ENCODE data around the gene ATP9B.

Gene ATP9B

GRCh38 chr18:79315596-79315995, 246.4 kb downstream of the ATP9B start:
- no peaks in the 10 kb centered on the region; the same call in 1 of the 2 replicates for H3K36me3 ChIP-seq (ENCODE audit: insufficient read depth, low read length)
- no peaks in the 10 kb centered on the region for H3K9me3 ChIP-seq (ENCODE audit: insufficient read depth, low read depth, low read length)
- H3K9me2 ChIP-seq (replicated peaks; ENCODE audit: low read depth, low read length), result no peaks in the 10 kb centered on the region
- peaks cover 18% of the 10 kb centered on the region for H3K4me1 ChIP-seq (ENCODE audit: insufficient read depth, low read length, poor library complexity, severe bottlenecking)
- no peak overlapping the region for H2AFZ ChIP-seq (ENCODE audit: low read length)
- TF ChIP-seq CTCF (conservative IDR thresholded peaks at IDR 0.05; ENCODE audit: low read length) (no peak), EZH2phosphoT487 (IDR thresholded peaks at IDR 0.05; ENCODE audit: borderline replicate concordance) (no peak)
- H3K79me2 ChIP-seq (ENCODE audit: insufficient read depth, low read length), result no peaks in the 10 kb centered on the region
- no peak overlapping the region for H3K4me3 ChIP-seq (ENCODE audit: low read length, poor library complexity, severe bottlenecking)
- H3K9ac ChIP-seq (ENCODE audit: low read depth, low read length, poor library complexity, severe bottlenecking), result no peak overlapping the region
- no peak overlapping the region for H3K4me2 ChIP-seq (ENCODE audit: low read depth, low read length, poor library complexity, severe bottlenecking)
- no peaks in the 10 kb centered on the region for H4K20me1 ChIP-seq (ENCODE audit: insufficient read depth, low read length, poor library complexity, severe bottlenecking)
- no peaks in the 10 kb centered on the region; the same call in 1 of the 2 replicates for H3F3A ChIP-seq (ENCODE audit: low read depth)
- no peaks in the 10 kb centered on the region for H3K27me3 ChIP-seq (ENCODE audit: insufficient read depth, low read length, poor library complexity, severe bottlenecking)

GRCh38 chr18:79317703-79318102, 248.5 kb downstream of the ATP9B start:
- no peaks in the 10 kb centered on the region; the same call in 1 of the 2 replicates for H3F3A ChIP-seq (ENCODE audit: low read depth)
- peaks cover 18% of the 10 kb centered on the region for H3K4me1 ChIP-seq (ENCODE audit: insufficient read depth, low read length, poor library complexity, severe bottlenecking)
- H3K36me3 ChIP-seq (ENCODE audit: insufficient read depth, low read length), result no peaks in the 10 kb centered on the region
- no peaks in the 10 kb centered on the region for H3K9me3 ChIP-seq (ENCODE audit: insufficient read depth, low read depth, low read length)
- no peaks in the 10 kb centered on the region for H3K27me3 ChIP-seq (ENCODE audit: insufficient read depth, low read length, poor library complexity, severe bottlenecking)
- no peak overlapping the region for H3K9ac ChIP-seq (ENCODE audit: low read depth, low read length, poor library complexity, severe bottlenecking)
- peak overlapping the region; percentile 70 for H3K4me2 ChIP-seq (ENCODE audit: low read depth, low read length, poor library complexity, severe bottlenecking)
- H3K4me3 ChIP-seq (ENCODE audit: low read length, poor library complexity, severe bottlenecking), result peak overlapping the region; percentile 37
- H3K79me2 ChIP-seq (ENCODE audit: insufficient read depth, low read length), result no peaks in the 10 kb centered on the region
- TF ChIP-seq EZH2phosphoT487 (IDR thresholded peaks at IDR 0.05; ENCODE audit: borderline replicate concordance) (no peak), CTCF (conservative IDR thresholded peaks at IDR 0.05; ENCODE audit: low read length) (no peak; the same call in 1 of the 2 replicates)
- no peaks in the 10 kb centered on the region for H4K20me1 ChIP-seq (ENCODE audit: insufficient read depth, low read length, poor library complexity, severe bottlenecking)
- no peaks in the 10 kb centered on the region for H3K9me2 ChIP-seq (replicated peaks; ENCODE audit: low read depth, low read length)
- no peak overlapping the region for H2AFZ ChIP-seq (ENCODE audit: low read length)

GRCh38 chr18:79318142-79318673, 249.0 kb downstream of the ATP9B start:
- Histone ChIP-seq H3K36me3 (ENCODE audit: insufficient read depth, low read length) (no peaks in the 10 kb centered on the region), H3K79me2 (ENCODE audit: insufficient read depth, low read length) (no peaks in the 10 kb centered on the region), H3F3A (ENCODE audit: low read depth) (no peaks in the 10 kb centered on the region; the same call in 1 of the 2 replicates), H3K9me3 (ENCODE audit: insufficient read depth, low read depth, low read length) (no peaks in the 10 kb centered on the region), H3K9ac (ENCODE audit: low read depth, low read length, poor library complexity, severe bottlenecking) (no peak overlapping the region), H3K4me2 (ENCODE audit: low read depth, low read length, poor library complexity, severe bottlenecking) (peak overlapping the region; percentile 70), H3K9me2 (replicated peaks; ENCODE audit: low read depth, low read length) (no peaks in the 10 kb centered on the region), H3K27me3 (ENCODE audit: insufficient read depth, low read length, poor library complexity, severe bottlenecking) (no peaks in the 10 kb centered on the region), H3K4me3 (ENCODE audit: low read length, poor library complexity, severe bottlenecking) (peak overlapping the region; percentile 37), H3K4me1 (ENCODE audit: insufficient read depth, low read length, poor library complexity, severe bottlenecking) (peaks cover 18% of the 10 kb centered on the region), H4K20me1 (ENCODE audit: insufficient read depth, low read length, poor library complexity, severe bottlenecking) (no peaks in the 10 kb centered on the region), H2AFZ (ENCODE audit: low read length) (no peak overlapping the region)
- TF ChIP-seq CTCF (conservative IDR thresholded peaks at IDR 0.05; ENCODE audit: low read length) (no peak), EZH2phosphoT487 (IDR thresholded peaks at IDR 0.05; ENCODE audit: borderline replicate concordance) (no peak)

Measured in Loucy (cell line).